ENCODE data around the gene EDNRA. TPM values are rescaled to one million over a fixed set of nuclear protein-coding genes. Genes with fewer than 3 reads are reported as not detected.

EDNRA gene
- total and polyA plus RNA-seq, 2 of the 4 experiments (the other 2 are of a cell fraction) = 3.8 to 6.5 TPM

GRCh38 chr4:147587041-147587440 lies 106.1 kb downstream of the EDNRA start:
- no peak overlapping the region for H3K9ac ChIP-seq (ENCODE audit: low read depth, low read length)
- H3K23ac ChIP-seq (ENCODE audit: low read depth, low read length) = no peak overlapping the region
- ChIA-PET POLR2A (ENCODE audit: unreplicated experiment) (no interaction called here), CTCF (no interaction called here)
- TF ChIP-seq NFE2L2 (IDR thresholded peaks at IDR 0.05; ENCODE audit: low read depth, low read length) (no peak), CHD1 (IDR thresholded peaks at IDR 0.05; ENCODE audit: low read depth, low read length) (no peak), MAZ (IDR thresholded peaks at IDR 0.05; ENCODE audit: borderline replicate concordance, low read depth, low read length) (no peak), FOS (IDR thresholded peaks at IDR 0.05; ENCODE audit: low read depth, low read length) (no peak), RAD21 (IDR thresholded peaks at IDR 0.05; ENCODE audit: low read length) (no peak), SMC3 (IDR thresholded peaks at IDR 0.05; ENCODE audit: low read depth, low read length) (no peak), ELK1 (IDR thresholded peaks at IDR 0.05; ENCODE audit: borderline replicate concordance, low read depth, low read length) (no peak), BHLHE40 (IDR thresholded peaks at IDR 0.05; ENCODE audit: low read depth, low read length) (no peak)
- TF ChIP-seq, protein P1, sequence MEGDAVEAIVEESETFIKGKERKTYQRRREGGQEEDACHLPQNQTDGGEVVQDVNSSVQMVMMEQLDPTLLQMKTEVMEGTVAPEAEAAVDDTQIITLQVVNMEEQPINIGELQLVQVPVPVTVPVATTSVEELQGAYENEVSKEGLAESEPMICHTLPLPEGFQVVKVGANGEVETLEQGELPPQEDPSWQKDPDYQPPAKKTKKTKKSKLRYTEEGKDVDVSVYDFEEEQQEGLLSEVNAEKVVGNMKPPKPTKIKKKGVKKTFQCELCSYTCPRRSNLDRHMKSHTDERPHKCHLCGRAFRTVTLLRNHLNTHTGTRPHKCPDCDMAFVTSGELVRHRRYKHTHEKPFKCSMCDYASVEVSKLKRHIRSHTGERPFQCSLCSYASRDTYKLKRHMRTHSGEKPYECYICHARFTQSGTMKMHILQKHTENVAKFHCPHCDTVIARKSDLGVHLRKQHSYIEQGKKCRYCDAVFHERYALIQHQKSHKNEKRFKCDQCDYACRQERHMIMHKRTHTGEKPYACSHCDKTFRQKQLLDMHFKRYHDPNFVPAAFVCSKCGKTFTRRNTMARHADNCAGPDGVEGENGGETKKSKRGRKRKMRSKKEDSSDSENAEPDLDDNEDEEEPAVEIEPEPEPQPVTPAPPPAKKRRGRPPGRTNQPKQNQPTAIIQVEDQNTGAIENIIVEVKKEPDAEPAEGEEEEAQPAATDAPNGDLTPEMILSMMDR (conservative IDR thresholded peaks at IDR 0.05; ENCODE audit: low read depth, low read length) = no peak
- TF ChIP-seq, protein P2, sequence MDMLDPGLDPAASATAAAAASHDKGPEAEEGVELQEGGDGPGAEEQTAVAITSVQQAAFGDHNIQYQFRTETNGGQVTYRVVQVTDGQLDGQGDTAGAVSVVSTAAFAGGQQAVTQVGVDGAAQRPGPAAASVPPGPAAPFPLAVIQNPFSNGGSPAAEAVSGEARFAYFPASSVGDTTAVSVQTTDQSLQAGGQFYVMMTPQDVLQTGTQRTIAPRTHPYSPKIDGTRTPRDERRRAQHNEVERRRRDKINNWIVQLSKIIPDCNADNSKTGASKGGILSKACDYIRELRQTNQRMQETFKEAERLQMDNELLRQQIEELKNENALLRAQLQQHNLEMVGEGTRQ (IDR thresholded peaks at IDR 0.05; ENCODE audit: low read depth, low read length) = no peak
- H3K27ac ChIP-seq (ENCODE audit: insufficient read depth, low read length) = no peak overlapping the region
- H3K27me3 ChIP-seq (ENCODE audit: control insufficient read depth, insufficient read depth, low read length) = no peaks in the 10 kb centered on the region
- no peaks in the 10 kb centered on the region for H3K79me1 ChIP-seq (ENCODE audit: low read depth in 1 of 2, low read length in 2 of 2)
- no peak overlapping the region for H2AFZ ChIP-seq (replicated peaks; ENCODE audit: low read length, poor library complexity)
- no peak overlapping the region for H3K4me2 ChIP-seq (ENCODE audit: low read depth, low read length)
- H2AK5ac ChIP-seq (ENCODE audit: low read depth, low read length) = 0 out of 2 replicates have a peak overlapping the region, but pooled peaks have one; percentile 48
- no TSS peak for BruUV-seq (replicated peaks)
- peaks cover 10% of the 10 kb centered on the region for H3K4me1 ChIP-seq (ENCODE audit: control insufficient read depth, insufficient read depth, low read length)
- no peak overlapping the region; a peak in 1 of 4 replicates for H4K8ac ChIP-seq (ENCODE audit: low read depth in 2 of 2, low read length in 2 of 2)
- H3K9me1 ChIP-seq (ENCODE audit: insufficient read depth, low read length) = no peaks in the 10 kb centered on the region
- no peak overlapping the region for H2BK5ac ChIP-seq (ENCODE audit: low read depth, low read length, poor library complexity, severe bottlenecking)
- no peak overlapping the region for H3K4ac ChIP-seq (ENCODE audit: low read depth, low read length)
- H3K14ac ChIP-seq (replicated peaks; ENCODE audit: low read depth, low read length) = no peak overlapping the region
- no peak overlapping the region for H2BK120ac ChIP-seq (ENCODE audit: low read depth, low read length)
- dilution Hi-C loops (cut with HindIII; ENCODE audit: low sequenced_read_pairs, unreplicated experiment) (no loop called here), intact Hi-C loops (cut with micrococcal nuclease) (loop anchor here (10.0 kb wide), 1 partner anchor 272 kb away; no protein-coding TSS in a partner anchor), in situ Hi-C loops (cut with MboI; ENCODE audit: low sequenced_read_pairs) (loop anchor here (25.0 kb wide), 1 partner anchor 1250 kb away; no protein-coding TSS in a partner anchor)
- H4K91ac ChIP-seq (ENCODE audit: insufficient read depth, low read depth, low read length) = no peak overlapping the region
- no peak overlapping the region for H3K4me3 ChIP-seq (ENCODE audit: insufficient read depth, low read depth, low read length)
- no CpG with 5 or more reads among the region's 3 CpGs for WGBS, 2 experiments (ENCODE audit: extremely low coverage in 2 of 2, insufficient read length in 1 of 2)
- H2BK15ac ChIP-seq (ENCODE audit: low read depth, low read length) = no peak overlapping the region
- no peaks in the 10 kb centered on the region for H3K36me3 ChIP-seq (ENCODE audit: control insufficient read depth, insufficient read depth, low read length)
- peaks cover 2% of the 10 kb centered on the region; the same call in 1 of the 2 replicates for H3K9me3 ChIP-seq (ENCODE audit: control insufficient read depth, insufficient read depth, low read length)
- ATAC-seq (ENCODE audit: low read depth) = no peak
- H3K56ac ChIP-seq (ENCODE audit: extremely low read depth, insufficient read depth, low read length) = no peak overlapping the region
- DNase-seq = no peak
- H4K20me1 ChIP-seq (ENCODE audit: insufficient read depth, low read length) = no peaks in the 10 kb centered on the region
- H4K5ac ChIP-seq (ENCODE audit: low read depth, low read length) = no peak overlapping the region
- peak overlapping the region; percentile 47; the same call in 1 of the 2 replicates for H3K18ac ChIP-seq (ENCODE audit: low read depth, low read length)
- peak overlapping the region; percentile 51; the same call in 1 of the 2 replicates for H2BK20ac ChIP-seq (ENCODE audit: low read depth, low read length)
- H2AK9ac ChIP-seq (replicated peaks; ENCODE audit: low read depth, low read length, poor library complexity) = no peak overlapping the region

All from IMR-90 (cell line).